Parathyroid adenoma (tissue), 2 donors: ENCODE measurements around the gene CCDC102A.

Experiments
- H2AFZ ChIP-seq: fragments of 300-600 bp; sonication (generic); one replicate; pipeline ENCODE4 v1.7.0; 2017; ENCODE audit warnings: antibody characterized with exemption, mild to moderate bottlenecking
- H3K27ac ChIP-seq: fragments of 300-600 bp; sonication (generic); one replicate; pipeline ENCODE4 v1.7.0; 2017
- H3K27me3 ChIP-seq: fragments of 300-600 bp; sonication (generic); one replicate; pipeline ENCODE4 v1.7.0; 2017; ENCODE audit warnings: low read length; ENCODE audit not compliant: control insufficient read depth, insufficient read depth
- H3K36me3 ChIP-seq: fragments of 300-600 bp; sonication (generic); one replicate; pipeline ENCODE4 v1.7.0; 2017; ENCODE audit warnings: low read length; ENCODE audit not compliant: control insufficient read depth, insufficient read depth
- H3K4me1 ChIP-seq: fragments of 300-600 bp; sonication (generic); one replicate; pipeline ENCODE4 v1.7.0; 2017; ENCODE audit warnings: control low read depth
- H3K4me2 ChIP-seq: fragments of 300-600 bp; sonication (generic); one replicate; pipeline ENCODE4 v1.7.0; 2017; ENCODE audit warnings: low read length
- H3K4me3 ChIP-seq: fragments of 300-600 bp; sonication (generic); one replicate; pipeline ENCODE4 v1.7.0; 2017; ENCODE audit warnings: low read depth, low read length
- H3K79me2 ChIP-seq: fragments of 300-600 bp; sonication (generic); one replicate; pipeline ENCODE4 v1.7.0; 2017; ENCODE audit warnings: control low read depth
- H3K9ac ChIP-seq: fragments of 300-600 bp; sonication (generic); one replicate; pipeline ENCODE4 v1.7.0; 2017; ENCODE audit warnings: mild to moderate bottlenecking
- H3K9me3 ChIP-seq: fragments of 300-600 bp; sonication (generic); one replicate; pipeline ENCODE4 v1.7.0; 2017; ENCODE audit warnings: low read length; ENCODE audit not compliant: control insufficient read depth
- TF ChIP-seq, protein P1 (sequence below): fragments of 300-600 bp; sonication (generic); IDR thresholded peaks from one replicate; pipeline ENCODE4 v1.7.0; 2017; ENCODE audit warnings: antibody characterized with exemption, mild to moderate bottlenecking
- donor health status: primary hyperparathyroidism.

CCDC102A gene

DNA sequence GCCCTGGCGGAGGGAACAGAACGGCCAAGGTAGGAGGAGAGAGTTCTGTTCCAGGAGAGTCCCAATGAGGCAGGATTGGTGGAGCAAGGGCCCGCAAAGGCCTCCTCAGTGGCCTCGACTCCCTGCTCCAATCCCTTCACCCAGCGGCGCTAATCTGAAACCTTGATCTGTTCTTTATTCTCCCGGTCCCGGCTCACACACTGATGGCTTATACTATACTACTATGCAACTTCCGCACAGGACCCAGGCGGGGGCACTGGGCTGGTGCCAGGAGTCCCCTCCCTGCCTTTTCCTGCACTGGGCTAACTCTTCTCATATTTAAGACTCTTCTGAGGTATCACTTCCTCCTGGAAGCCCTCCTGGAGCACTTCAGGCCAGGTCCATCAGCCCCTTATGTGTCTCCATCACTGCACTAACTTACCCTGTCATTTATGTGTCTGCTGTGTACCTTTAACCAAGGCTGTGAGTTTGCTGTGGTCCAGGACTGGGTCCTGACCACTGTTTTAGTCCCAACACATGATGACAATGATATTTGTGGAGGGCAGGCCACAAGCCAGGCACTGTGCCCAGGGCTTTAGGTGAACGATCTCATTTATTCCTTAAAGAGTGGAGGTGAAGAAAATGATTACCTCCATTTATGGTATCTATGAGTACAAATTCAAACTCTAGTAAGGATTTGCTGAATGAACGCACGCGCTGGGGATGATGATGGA, 6.8 kb downstream of the CCDC102A start:
- H2AFZ ChIP-seq: no peak overlapping the region
- TF ChIP-seq, protein P1, sequence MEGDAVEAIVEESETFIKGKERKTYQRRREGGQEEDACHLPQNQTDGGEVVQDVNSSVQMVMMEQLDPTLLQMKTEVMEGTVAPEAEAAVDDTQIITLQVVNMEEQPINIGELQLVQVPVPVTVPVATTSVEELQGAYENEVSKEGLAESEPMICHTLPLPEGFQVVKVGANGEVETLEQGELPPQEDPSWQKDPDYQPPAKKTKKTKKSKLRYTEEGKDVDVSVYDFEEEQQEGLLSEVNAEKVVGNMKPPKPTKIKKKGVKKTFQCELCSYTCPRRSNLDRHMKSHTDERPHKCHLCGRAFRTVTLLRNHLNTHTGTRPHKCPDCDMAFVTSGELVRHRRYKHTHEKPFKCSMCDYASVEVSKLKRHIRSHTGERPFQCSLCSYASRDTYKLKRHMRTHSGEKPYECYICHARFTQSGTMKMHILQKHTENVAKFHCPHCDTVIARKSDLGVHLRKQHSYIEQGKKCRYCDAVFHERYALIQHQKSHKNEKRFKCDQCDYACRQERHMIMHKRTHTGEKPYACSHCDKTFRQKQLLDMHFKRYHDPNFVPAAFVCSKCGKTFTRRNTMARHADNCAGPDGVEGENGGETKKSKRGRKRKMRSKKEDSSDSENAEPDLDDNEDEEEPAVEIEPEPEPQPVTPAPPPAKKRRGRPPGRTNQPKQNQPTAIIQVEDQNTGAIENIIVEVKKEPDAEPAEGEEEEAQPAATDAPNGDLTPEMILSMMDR: no peak
- no peak overlapping the region for H3K27ac ChIP-seq
- H3K4me2 ChIP-seq: no peak overlapping the region
- no peaks in the 10 kb centered on the region for H3K27me3 ChIP-seq
- H3K36me3 ChIP-seq: no peaks in the 10 kb centered on the region
- H3K9ac ChIP-seq: no peak overlapping the region
- H3K4me1 ChIP-seq: peaks cover 16% of the 10 kb centered on the region
- H3K79me2 ChIP-seq: no peaks in the 10 kb centered on the region
- no peak overlapping the region for H3K4me3 ChIP-seq
- no peaks in the 10 kb centered on the region for H3K9me3 ChIP-seq

DNA sequence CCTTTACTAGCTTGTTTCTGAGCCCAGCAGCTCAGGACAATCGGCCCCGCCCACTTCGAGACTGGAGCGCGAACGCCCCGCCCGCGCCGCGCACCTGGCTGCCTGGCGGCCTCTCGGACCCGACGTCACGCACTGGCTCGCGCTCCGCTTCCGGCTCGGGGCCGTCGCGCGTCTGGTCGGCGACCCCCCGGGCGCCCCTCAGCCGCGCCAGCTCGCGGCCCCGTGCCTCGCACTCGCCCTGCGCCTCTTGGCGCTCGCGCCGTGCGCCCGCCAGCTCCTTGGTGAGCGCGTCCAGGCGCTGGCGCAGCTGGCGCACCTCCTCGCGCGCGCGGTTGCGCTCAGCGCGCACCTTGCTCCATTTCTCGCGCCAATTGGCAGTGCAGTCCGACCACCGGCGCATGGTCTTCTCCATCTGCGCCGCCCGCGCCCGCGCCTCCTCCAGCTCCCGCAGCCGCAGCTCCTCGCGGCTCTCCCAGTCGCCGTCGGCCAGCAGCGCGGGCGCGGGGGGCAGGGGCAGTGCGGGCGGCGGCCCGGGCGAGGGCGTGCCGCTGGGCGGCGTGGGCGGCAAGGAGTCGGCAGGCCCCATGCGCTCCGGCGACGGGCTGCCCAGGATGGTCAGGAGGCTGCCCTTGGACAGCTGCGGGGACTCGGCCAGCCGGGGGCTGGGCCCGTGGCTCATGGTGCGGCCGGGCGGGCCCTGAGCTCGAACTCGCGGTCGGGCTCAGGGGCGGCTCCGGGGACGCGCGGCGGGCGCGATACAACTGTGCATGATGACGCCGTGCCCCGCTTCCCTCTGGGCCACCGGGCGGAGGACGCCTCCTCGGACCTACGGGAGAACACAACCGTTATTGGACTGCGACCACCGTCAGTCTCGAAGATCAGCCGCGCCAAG, 7.6 kb downstream of the CCDC102A start:
- Histone ChIP-seq H3K4me2 (no peak overlapping the region), H3K4me3 (no peak overlapping the region), H3K79me2 (no peaks in the 10 kb centered on the region), H2AFZ (no peak overlapping the region), H3K9ac (no peak overlapping the region), H3K27me3 (no peaks in the 10 kb centered on the region), H3K36me3 (no peaks in the 10 kb centered on the region), H3K27ac (no peak overlapping the region), H3K4me1 (peaks cover 8% of the 10 kb centered on the region), H3K9me3 (no peaks in the 10 kb centered on the region)
- TF ChIP-seq, protein P1: no peak

DNA sequence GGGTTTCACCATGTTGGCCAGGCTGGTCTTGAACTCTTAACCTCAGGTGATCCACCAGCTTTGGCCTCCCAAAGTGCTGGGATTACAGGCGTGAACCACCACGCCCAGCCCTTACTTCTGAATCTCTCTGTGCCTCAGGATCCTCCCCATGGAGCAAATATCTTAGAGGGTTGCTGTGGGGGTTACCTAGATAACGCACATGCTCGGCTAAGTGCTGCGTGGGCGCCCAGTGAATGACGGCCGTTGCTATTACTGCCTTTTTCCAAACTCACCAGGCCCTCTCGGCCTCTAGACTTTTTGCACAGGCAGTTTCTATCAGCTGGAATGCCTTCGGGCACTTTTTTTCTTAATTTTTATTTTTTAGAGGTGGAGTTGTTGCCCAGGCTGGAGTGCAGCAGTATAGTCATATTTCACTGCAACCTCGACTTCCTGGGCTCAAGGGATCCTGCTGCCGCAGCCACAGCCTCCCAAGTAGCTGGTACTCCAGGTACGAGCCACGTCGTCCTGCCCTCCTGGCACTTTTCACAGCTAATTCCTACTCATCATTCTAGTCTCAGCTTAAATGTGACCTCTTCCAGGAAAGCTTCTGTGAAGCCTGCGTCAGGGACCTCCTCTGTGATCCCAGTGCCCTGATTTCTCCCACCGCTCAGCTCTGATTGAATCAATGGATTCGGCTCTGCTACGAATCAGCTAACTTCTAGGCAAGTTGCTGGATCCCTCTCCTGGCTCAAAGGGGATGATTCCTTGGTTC, 8.6 kb downstream of the CCDC102A start:
- H3K27me3 ChIP-seq: no peaks in the 10 kb centered on the region
- H3K4me1 ChIP-seq: peaks cover 6% of the 10 kb centered on the region
- H3K4me3 ChIP-seq: no peak overlapping the region
- no peaks in the 10 kb centered on the region for H3K9me3 ChIP-seq
- no peak overlapping the region for H2AFZ ChIP-seq
- no peak overlapping the region for H3K9ac ChIP-seq
- H3K79me2 ChIP-seq: no peaks in the 10 kb centered on the region
- no peak overlapping the region for H3K27ac ChIP-seq
- TF ChIP-seq, protein P1: no peak
- no peaks in the 10 kb centered on the region for H3K36me3 ChIP-seq
- H3K4me2 ChIP-seq: no peak overlapping the region

DNA sequence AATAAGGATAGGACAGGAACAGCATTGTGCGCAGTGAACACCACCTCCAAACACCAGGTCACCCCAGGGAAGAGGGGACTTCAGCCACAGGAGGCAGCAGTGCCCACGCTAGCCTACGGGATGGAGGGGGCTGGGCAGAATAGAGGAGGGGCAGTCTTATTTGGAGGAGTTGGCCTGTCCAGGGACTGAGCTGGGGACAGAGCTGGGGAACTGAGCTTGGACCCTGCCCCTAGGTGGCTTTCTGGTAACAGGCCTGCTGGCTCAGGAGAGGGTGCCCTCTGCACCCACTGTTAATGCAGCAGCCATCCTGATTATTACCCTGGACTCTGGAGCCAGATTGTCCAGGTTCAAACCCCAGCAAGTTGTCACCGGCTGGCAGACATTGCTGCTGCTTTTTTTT, 9.3 kb downstream of the CCDC102A start:
- Histone ChIP-seq H3K36me3 (no peaks in the 10 kb centered on the region), H3K79me2 (no peaks in the 10 kb centered on the region), H3K4me1 (peaks cover 2% of the 10 kb centered on the region), H3K4me3 (no peak overlapping the region), H3K27ac (no peak overlapping the region), H3K27me3 (no peaks in the 10 kb centered on the region), H3K9ac (no peak overlapping the region), H3K9me3 (no peaks in the 10 kb centered on the region), H3K4me2 (no peak overlapping the region), H2AFZ (no peak overlapping the region)
- TF ChIP-seq, protein P1: no peak
